Stimulated activated CD8-positive, alpha-beta memory T cell treated with anti-CD3 and anti-CD28 coated beads, Interleukin-7, amount 100 ng/mL, for 48 hours (primary cell): ENCODE measurements around the gene KLK8.

ENCODE experiments used
- DNase-seq, 2 donors: peaks; one replicate each; pipeline ENCODE4 v3.0.0-alpha.2; 2020; ENCODE audit warnings: low read depth in 1 of 2; ENCODE audit errors: extremely low read depth in 1 of 2

KLK8 gene

DNA sequence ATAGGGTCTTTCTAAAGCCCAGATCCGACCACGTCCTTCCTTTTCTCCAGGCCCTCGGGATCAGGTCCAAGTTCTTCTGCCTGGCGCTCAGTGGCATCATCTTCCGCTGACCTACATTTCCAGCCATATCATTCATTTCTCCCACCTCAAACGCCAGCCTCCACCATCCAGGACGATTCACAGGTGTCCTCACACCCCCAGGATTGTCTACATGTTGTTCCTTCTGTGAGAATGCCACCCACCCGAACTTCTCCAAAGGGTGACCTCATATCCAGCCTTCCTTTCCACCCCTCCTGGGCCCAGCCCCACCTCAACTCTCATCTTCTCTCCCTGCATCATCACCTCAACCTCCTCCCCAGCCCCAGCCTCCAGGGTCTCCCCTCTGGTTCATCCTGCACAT is 43.8 kb downstream of the KLK8 start:
- DNase-seq: no peak

DNA sequence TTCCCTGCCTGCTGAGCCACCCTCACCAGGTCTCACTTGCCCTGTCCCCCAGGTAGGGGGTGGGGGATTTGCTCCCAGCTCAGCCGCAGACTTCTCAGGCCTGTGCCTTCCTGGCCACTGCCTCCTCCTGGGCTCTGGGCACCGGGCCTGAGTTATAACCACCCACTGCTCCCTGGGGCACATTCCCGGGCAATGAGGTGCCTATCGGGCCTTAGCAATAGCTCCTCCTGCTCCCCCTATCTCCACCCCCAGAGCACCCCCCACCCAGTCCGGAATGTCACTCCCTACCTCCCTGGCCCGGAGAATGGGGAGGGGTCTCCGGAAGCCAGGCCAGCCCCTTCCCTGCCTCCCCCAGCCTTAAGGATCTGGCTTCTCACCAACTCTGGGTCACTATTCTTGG is 48.5 kb downstream of the KLK8 start, which contains the start of gene KLK5:
KLK5 (minus strand) TSS at position 129 of the 400 bp plus-strand sequence. CDS start 381 bp downstream, outside the sequence.
- no peak for DNase-seq

DNA sequence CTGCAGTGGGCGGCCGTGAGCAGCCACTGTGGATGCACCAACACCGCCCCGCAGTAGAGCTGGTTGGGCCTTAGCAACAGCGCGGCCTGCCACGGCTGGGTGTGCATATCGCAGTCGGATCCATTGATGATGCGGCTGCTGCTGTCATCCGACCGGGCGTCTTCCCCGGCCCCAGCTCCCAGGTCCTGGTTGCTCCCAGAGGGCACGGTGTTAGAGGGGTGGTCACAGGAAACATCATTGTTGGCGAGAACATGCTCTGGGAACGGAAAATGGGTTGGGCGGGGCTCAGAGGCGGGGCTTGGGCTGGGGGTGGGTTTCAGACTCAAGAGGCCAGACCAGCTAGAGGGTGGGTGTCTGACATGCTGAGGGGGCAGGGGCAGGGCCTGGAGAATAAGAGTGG is 51.5 kb downstream of the KLK8 start:
- no peak for DNase-seq

DNA sequence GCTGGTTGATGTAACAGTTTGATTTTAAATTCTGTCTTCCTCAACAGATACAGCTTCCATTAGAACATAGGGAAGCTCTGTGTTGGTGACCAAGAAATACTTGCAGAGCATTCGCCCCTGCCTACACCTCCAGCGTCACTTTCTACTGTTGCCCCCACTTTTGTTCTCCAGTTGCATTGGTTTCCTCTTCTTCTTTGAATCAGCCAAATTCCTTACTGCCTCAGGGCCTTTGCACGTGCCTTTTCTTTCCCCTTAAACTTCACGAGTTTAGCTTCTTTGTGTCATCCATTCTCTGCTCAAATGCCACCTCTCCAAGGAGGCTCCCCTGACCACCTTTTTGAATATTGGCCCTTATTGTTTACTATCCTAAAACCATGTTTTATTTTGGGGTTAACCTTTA is 54.3 kb downstream of the KLK8 start:
- DNase-seq: no peak
